ENCODE results near the gene NCR2. TPM values are rescaled to one million over a fixed set of nuclear protein-coding genes. Genes with fewer than 3 reads are reported as not detected.

Gene NCR2
- total RNA-seq, 1 experiment from 2014 or later, result not detected

GRCh38 chr6:41341580-41341979 lies 6.2 kb downstream of the NCR2 start:
- Mint-ChIP-seq H3K36me3 (ENCODE audit: insufficient read depth, unreplicated experiment) (no peaks in the 10 kb centered on the region), H3K27ac (ENCODE audit: low read depth, unreplicated experiment) (no peak overlapping the region), H3K9me3 (ENCODE audit: unreplicated experiment) (no peaks in the 10 kb centered on the region), H3K27me3 (ENCODE audit: insufficient read depth, unreplicated experiment) (peaks cover 83% of the 10 kb centered on the region), H3K4me1 (ENCODE audit: insufficient read depth, unreplicated experiment) (no peaks in the 10 kb centered on the region), H3K4me3 (ENCODE audit: unreplicated experiment) (no peak overlapping the region)
- BruUV-seq (replicated peaks), result no TSS peak
- no peak for TF ChIP-seq CTCF (IDR thresholded peaks at IDR 0.05; ENCODE audit: unreplicated experiment)
- CTCF ChIA-PET, result no interaction called here
- DNase-seq (ENCODE audit: unreplicated experiment), result no peak
- POLR2A ChIA-PET, result no interaction called here
- intact Hi-C loops (cut with micrococcal nuclease), result no loop called here

GRCh38 chr6:41342241-41342640 lies 6.8 kb downstream of the NCR2 start:
- Mint-ChIP-seq H3K4me3 (ENCODE audit: unreplicated experiment) (no peak overlapping the region), H3K4me1 (ENCODE audit: insufficient read depth, unreplicated experiment) (no peaks in the 10 kb centered on the region), H3K9me3 (ENCODE audit: unreplicated experiment) (no peaks in the 10 kb centered on the region), H3K27me3 (ENCODE audit: insufficient read depth, unreplicated experiment) (peaks cover 83% of the 10 kb centered on the region), H3K36me3 (ENCODE audit: insufficient read depth, unreplicated experiment) (no peaks in the 10 kb centered on the region), H3K27ac (ENCODE audit: low read depth, unreplicated experiment) (no peak overlapping the region)
- intact Hi-C loops (cut with micrococcal nuclease), result no loop called here
- TF ChIP-seq CTCF (IDR thresholded peaks at IDR 0.05; ENCODE audit: unreplicated experiment), result no peak
- POLR2A ChIA-PET, result no interaction called here
- no peak for DNase-seq (ENCODE audit: unreplicated experiment)
- CTCF ChIA-PET, result interaction anchor here (0.7 kb wide), 1 partner anchor 79 kb away, joined by 5 read pairs; no protein-coding TSS in a partner anchor
- BruUV-seq (replicated peaks), result no TSS peak

GRCh38 chr6:41343641-41344187 lies 8.3 kb downstream of the NCR2 start:
- no peaks in the 10 kb centered on the region for H3K36me3 Mint-ChIP-seq (ENCODE audit: insufficient read depth, unreplicated experiment)
- no peak overlapping the region for H3K4me3 Mint-ChIP-seq (ENCODE audit: unreplicated experiment)
- no TSS peak for BruUV-seq (replicated peaks)
- no peak for DNase-seq (ENCODE audit: unreplicated experiment)
- CTCF ChIA-PET, result interaction anchor here (1.1 kb wide), 1 partner anchor 25 kb away, joined by 3 read pairs; no protein-coding TSS in a partner anchor
- intact Hi-C loops (cut with micrococcal nuclease), result no loop called here
- H3K9me3 Mint-ChIP-seq (ENCODE audit: unreplicated experiment), result no peaks in the 10 kb centered on the region
- no peak overlapping the region for H3K27ac Mint-ChIP-seq (ENCODE audit: low read depth, unreplicated experiment)
- peaks cover 74% of the 10 kb centered on the region for H3K27me3 Mint-ChIP-seq (ENCODE audit: insufficient read depth, unreplicated experiment)
- no peaks in the 10 kb centered on the region for H3K4me1 Mint-ChIP-seq (ENCODE audit: insufficient read depth, unreplicated experiment)
- no peak for TF ChIP-seq CTCF (IDR thresholded peaks at IDR 0.05; ENCODE audit: unreplicated experiment)
- POLR2A ChIA-PET, result no interaction called here

- Mint-ChIP-seq H3K27me3 (ENCODE audit: insufficient read depth, unreplicated experiment) (peaks cover 78% of the 10 kb centered on the region), H3K27ac (ENCODE audit: low read depth, unreplicated experiment) (no peak overlapping the region), H3K4me1 (ENCODE audit: insufficient read depth, unreplicated experiment) (no peaks in the 10 kb centered on the region), H3K9me3 (ENCODE audit: unreplicated experiment) (no peaks in the 10 kb centered on the region), H3K36me3 (ENCODE audit: insufficient read depth, unreplicated experiment) (no peaks in the 10 kb centered on the region), H3K4me3 (ENCODE audit: unreplicated experiment) (no peak overlapping the region)
- ChIA-PET POLR2A (no interaction called here), CTCF (interaction anchor here (1.1 kb wide), 2 partner anchors 24 to 39 kb away, joined by 3 to 4 read pairs; no protein-coding TSS in a partner anchor)
- no peak for DNase-seq (ENCODE audit: unreplicated experiment)
- TF ChIP-seq CTCF (IDR thresholded peaks at IDR 0.05; ENCODE audit: unreplicated experiment), result no peak
- no TSS peak for BruUV-seq (replicated peaks)
- intact Hi-C loops (cut with micrococcal nuclease), result no loop called here
Measured at GRCh38 chr6:41344876-41345275, 9.5 kb downstream of the NCR2 start.

All from MCF 10A (cell line).